ENCODE results near the gene ZNF366. TPM values are rescaled to one million over a fixed set of nuclear protein-coding genes. Genes with fewer than 3 reads are reported as not detected.

ZNF366 gene
- total and polyA plus RNA-seq, 2 donors from 2014 or later, result 0.22 to 8.1 TPM

DNA sequence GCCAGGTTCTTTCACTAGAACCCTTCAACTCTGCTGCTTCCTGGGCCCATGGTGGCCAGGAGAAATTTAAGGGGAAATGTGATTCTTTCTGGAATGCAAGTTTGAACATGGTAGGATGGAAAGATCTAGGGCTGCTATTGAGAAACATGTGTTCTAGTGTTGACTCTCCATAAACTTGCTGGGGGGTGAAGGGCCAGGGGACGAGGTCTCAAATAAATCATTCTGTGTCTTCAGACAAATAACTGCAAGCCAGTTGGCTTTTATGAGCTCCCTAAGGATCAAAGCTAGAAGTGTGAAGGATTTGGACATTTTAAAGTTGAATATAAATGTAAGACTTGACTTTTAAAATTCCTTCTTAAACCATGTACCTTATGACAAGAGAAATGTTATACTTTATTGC is 78.5 kb downstream of the ZNF366 start:
- Histone ChIP-seq H3K9me3 (ENCODE audit: control insufficient read depth in 2 of 3, insufficient read depth in 1 of 3, low read length in 3 of 3) (no peaks in the 10 kb centered on the region), H3K27ac (ENCODE audit: low read depth in 2 of 2, low read length in 2 of 2) (no peak overlapping the region), H3K9ac (ENCODE audit: low read length in 3 of 3) (no peak overlapping the region), H3K4me3 (ENCODE audit: low read length in 3 of 3) (no peak overlapping the region), H3K4me1 (ENCODE audit: control insufficient read depth in 2 of 3, insufficient read depth in 2 of 3, low read depth in 1 of 3, low read length in 3 of 3) (peaks cover 0 to 13% (median 3%) of the 10 kb centered on the region in 3 donors), H3K27me3 (ENCODE audit: control insufficient read depth, insufficient read depth, low read length) (no peaks in the 10 kb centered on the region), H3K36me3 (ENCODE audit: control insufficient read depth in 2 of 3, insufficient read depth in 3 of 3, low read length in 3 of 3) (no peaks in the 10 kb centered on the region)
- intact Hi-C loops (cut with DNase I), result no loop called here
- peak in 3 of 5 donors; percentile 24 to 71 (median 57) for DNase-seq
- no peak for FAIRE-seq
- no peak for TF ChIP-seq CTCF (IDR thresholded peaks at IDR 0.05; ENCODE audit: borderline replicate concordance, extremely low read depth, insufficient read depth)

GRCh38 chr5:72427488-72428437 is 79.4 kb downstream of the ZNF366 start:
- Histone ChIP-seq H3K9ac (ENCODE audit: low read length in 3 of 3) (no peak overlapping the region), H3K9me3 (ENCODE audit: control insufficient read depth in 2 of 3, insufficient read depth in 1 of 3, low read length in 3 of 3) (no peaks in the 10 kb centered on the region), H3K27me3 (ENCODE audit: control insufficient read depth, insufficient read depth, low read length) (no peaks in the 10 kb centered on the region), H3K27ac (ENCODE audit: low read depth in 2 of 2, low read length in 2 of 2) (peak overlapping the region in 1 of 2 donors; percentile 11), H3K36me3 (ENCODE audit: control insufficient read depth in 2 of 3, insufficient read depth in 3 of 3, low read length in 3 of 3) (no peaks in the 10 kb centered on the region), H3K4me1 (ENCODE audit: control insufficient read depth in 2 of 3, insufficient read depth in 2 of 3, low read depth in 1 of 3, low read length in 3 of 3) (peaks cover 0 to 7% (median 3%) of the 10 kb centered on the region in 3 donors), H3K4me3 (ENCODE audit: low read length in 3 of 3) (no peak overlapping the region)
- intact Hi-C loops (cut with DNase I), result no loop called here
- FAIRE-seq (no peak), DNase-seq (peak in 3 of 5 donors; percentile 41 to 69 (median 41))
- TF ChIP-seq CTCF (IDR thresholded peaks at IDR 0.05; ENCODE audit: borderline replicate concordance, extremely low read depth, insufficient read depth), result no peak

GRCh38 chr5:72427016-72427415 is 80.2 kb downstream of the ZNF366 start:
- intact Hi-C loops (cut with DNase I), result no loop called here
- Histone ChIP-seq H3K9ac (ENCODE audit: low read length in 3 of 3) (no peak overlapping the region), H3K9me3 (ENCODE audit: control insufficient read depth in 2 of 3, insufficient read depth in 1 of 3, low read length in 3 of 3) (no peaks in the 10 kb centered on the region), H3K27me3 (ENCODE audit: control insufficient read depth, insufficient read depth, low read length) (no peaks in the 10 kb centered on the region), H3K27ac (ENCODE audit: low read depth in 2 of 2, low read length in 2 of 2) (no peak overlapping the region), H3K4me3 (ENCODE audit: low read length in 3 of 3) (no peak overlapping the region), H3K36me3 (ENCODE audit: control insufficient read depth in 2 of 3, insufficient read depth in 3 of 3, low read length in 3 of 3) (no peaks in the 10 kb centered on the region), H3K4me1 (ENCODE audit: control insufficient read depth in 2 of 3, insufficient read depth in 2 of 3, low read depth in 1 of 3, low read length in 3 of 3) (peaks cover 0 to 7% (median 3%) of the 10 kb centered on the region in 3 donors)
- FAIRE-seq (no peak), DNase-seq (no peak)
- TF ChIP-seq CTCF (IDR thresholded peaks at IDR 0.05; ENCODE audit: borderline replicate concordance, extremely low read depth, insufficient read depth), result no peak

Measured in kidney (tissue), 14 donors.